GM23248 (cell line): ENCODE results near the gene WDR64.

Source experiments
- EZH2 ChIP-seq: fragments of 200-600 bp; sonication (generic); IDR thresholded peaks from 2 replicates; pipeline ENCODE4 v1.6.1; 2018; ENCODE audit warnings: antibody characterized with exemption, mild to moderate bottlenecking; ENCODE audit not compliant: insufficient read depth, poor library complexity, severe bottlenecking
- EZH2phosphoT487 ChIP-seq: fragments of 200-600 bp; sonication (generic); IDR thresholded peaks from 2 replicates; pipeline ENCODE4 v1.6.1; 2018; ENCODE audit warnings: antibody characterized with exemption, moderate library complexity, mild to moderate bottlenecking, low read depth; ENCODE audit not compliant: insufficient read depth

- TF ChIP-seq EZH2phosphoT487 (no peak), EZH2 (no peak)
Measured at GRCh38 chr1:241603731-241604245, 48.3 kb upstream of the WDR64 start.
